ENCODE data around the gene EPAS1. TPM values are rescaled to one million over a fixed set of nuclear protein-coding genes. Genes with fewer than 3 reads are reported as not detected.

EPAS1 gene
- polyA plus RNA-seq, 4 donors: 49.1 to 64.0 (median 50.3) TPM

DNA sequence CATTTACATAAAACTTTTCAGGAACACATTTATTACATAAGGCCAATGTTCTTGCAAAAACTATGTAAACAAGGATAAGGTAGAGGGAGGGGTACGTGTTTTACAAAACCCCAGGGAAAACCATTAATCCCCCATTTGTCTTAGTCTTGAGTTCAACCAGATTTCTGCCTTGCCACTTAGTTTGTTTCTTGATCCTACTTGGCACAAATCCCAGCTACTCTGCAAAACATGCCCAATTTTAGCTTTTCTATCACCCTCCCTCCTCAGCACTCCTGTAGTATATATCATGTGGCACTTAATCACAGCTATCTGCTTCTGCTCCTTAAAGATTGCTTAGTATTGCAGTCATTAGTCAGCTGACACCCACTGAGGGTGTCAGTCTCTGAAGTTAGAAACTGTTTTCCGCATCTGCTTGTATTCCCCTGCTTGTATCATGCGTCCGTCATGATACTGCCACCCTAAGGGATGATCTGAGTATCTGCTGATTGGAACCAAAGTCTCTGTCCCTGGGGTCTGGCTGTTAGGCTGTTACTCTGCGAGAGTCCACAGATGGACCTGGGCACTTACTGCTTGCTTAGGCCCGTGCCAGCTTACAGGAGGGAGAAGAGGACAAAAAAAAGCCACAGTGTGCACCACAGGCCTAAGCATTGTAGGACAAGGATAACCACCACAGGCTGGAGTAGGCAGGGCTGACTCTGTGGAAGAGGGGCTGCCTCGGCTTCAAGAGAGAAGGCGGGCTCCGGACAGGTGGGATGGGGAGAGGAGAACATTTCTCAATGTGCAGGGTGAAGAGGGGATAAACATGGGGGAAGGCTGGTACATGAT is 82.2 kb downstream of the EPAS1 start:
- DNase-seq (ENCODE audit: low read depth in 4 of 4, low spot score in 3 of 4): no peak

GRCh38 chr2:46380038-46380940 is 83.1 kb downstream of the EPAS1 start:
- DNase-seq (ENCODE audit: low read depth in 4 of 4, low spot score in 3 of 4): no peak

GRCh38 chr2:46381263-46381849 is 84.1 kb downstream of the EPAS1 start:
- DNase-seq (ENCODE audit: low read depth in 4 of 4, low spot score in 3 of 4): no peak

DNA sequence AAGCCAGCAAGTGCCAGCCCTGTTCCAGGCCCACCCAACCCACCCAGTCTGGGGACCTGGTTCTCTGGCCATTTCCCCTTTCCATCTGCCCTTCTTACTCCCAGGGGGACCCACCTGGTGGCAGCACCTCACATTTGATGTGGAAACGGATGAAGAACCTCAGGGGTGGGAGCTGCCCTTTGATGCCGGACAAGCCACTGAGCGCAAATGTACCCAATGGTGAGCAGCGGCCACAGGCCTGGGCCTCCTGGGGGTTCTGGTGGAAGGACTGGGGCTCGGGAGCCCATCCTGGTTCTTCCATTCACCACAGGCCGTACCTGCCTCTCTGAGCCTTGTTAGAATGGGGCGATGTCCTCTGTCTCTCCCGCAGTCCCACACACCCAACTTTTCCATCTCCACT is 84.7 kb downstream of the EPAS1 start:
- no peak for DNase-seq (ENCODE audit: low read depth in 4 of 4, low spot score in 3 of 4)

GRCh38 chr2:46382331-46383112 is 85.3 kb downstream of the EPAS1 start:
- no peak for DNase-seq (ENCODE audit: low read depth in 4 of 4, low spot score in 3 of 4)

DNA sequence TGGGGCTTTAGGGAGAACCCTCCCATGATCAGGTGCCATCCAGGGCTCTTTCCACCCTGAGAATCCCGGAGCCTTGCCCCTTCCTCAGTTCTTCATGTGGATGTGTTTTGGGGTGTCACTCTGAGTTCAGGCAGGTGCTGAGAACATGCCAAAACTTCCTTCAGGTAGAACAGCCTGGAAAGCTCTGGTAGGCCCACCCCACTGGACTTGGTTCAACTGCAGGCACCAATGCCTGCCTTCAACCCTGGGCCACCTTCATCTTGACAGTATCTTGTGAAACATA is 85.8 kb downstream of the EPAS1 start:
- DNase-seq (ENCODE audit: low read depth in 4 of 4, low spot score in 3 of 4): no peak

DNA sequence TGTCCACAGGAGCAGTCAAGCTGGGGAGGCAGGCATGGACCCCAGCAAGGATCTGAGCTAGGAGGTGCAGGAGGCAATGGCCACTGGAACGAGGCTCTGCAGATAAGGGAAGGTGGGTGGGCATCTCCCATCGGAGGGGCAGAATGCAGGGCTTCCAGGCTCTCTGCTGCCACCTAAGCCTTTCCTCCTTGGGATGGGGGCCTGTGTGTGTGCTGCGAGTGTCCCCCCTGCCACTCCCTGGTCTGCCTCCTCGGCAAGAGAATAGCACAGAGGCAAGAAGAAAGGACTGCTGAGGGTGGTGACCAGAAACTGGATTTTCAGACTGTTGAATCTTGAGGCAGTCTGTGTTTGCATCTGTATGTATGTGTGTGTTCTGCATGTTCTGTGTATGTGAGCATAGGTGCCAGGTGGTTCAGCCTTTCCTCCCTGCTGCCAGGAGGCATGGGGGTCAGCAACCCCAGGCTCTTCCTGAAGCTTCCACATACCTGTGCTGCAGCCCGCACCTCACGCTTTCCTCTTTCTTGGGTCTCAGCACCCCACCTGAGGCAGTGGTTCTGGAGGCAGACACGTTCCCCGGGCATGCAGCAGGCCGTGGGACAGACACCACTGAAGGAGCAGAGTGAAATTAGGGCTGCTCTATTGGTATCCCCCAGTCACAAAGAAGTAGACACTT is 86.7 kb downstream of the EPAS1 start:
- no peak for DNase-seq (ENCODE audit: low read depth in 4 of 4, low spot score in 3 of 4)

DNA sequence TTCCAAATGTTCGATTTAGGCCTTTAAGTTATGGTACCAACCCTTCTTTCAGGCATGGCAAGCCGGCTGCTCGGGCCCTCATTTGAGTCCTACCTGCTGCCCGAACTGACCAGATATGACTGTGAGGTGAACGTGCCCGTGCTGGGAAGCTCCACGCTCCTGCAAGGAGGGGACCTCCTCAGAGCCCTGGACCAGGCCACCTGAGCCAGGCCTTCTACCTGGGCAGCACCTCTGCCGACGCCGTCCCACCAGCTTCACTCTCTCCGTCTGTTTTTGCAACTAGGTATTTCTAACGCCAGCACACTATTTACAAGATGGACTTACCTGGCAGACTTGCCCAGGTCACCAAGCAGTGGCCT is 87.2 kb downstream of the EPAS1 start:
- DNase-seq (ENCODE audit: low read depth in 4 of 4, low spot score in 3 of 4): no peak

DNA sequence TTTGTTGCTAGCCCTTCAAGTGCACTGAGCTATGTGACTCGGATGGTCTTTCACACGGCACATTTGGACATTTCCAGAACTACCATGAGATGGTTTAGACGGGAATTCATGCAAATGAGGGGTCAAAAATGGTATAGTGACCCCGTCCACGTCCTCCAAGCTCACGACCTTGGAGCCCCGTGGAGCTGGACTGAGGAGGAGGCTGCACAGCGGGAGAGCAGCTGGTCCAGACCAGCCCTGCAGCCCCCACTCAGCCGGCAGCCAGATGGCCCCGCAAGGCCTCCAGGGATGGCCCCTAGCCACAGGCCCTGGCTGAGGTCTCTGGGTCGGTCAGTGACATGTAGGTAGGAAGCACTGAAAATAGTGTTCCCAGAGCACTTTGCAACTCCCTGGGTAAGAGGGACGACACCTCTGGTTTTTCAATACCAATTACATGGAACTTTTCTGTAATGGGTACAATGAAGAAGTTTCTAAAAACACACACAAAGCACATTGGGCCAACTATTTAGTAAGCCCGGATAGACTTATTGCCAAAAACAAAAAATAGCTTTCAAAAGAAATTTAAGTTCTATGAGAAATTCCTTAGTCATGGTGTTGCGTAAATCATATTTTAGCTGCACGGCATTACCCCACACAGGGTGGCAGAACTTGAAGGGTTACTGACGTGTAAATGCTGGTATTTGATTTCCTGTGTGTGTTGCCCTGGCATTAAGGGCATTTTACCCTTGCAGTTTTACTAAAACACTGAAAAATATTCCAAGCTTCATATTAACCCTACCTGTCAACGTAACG is 88.8 kb downstream of the EPAS1 start:
- no peak for DNase-seq (ENCODE audit: low read depth in 4 of 4, low spot score in 3 of 4)

- DNase-seq (ENCODE audit: low read depth in 4 of 4, low spot score in 3 of 4): no peak
Observed at GRCh38 chr2:46386763-46387162, 89.6 kb downstream of the EPAS1 start.

DNA sequence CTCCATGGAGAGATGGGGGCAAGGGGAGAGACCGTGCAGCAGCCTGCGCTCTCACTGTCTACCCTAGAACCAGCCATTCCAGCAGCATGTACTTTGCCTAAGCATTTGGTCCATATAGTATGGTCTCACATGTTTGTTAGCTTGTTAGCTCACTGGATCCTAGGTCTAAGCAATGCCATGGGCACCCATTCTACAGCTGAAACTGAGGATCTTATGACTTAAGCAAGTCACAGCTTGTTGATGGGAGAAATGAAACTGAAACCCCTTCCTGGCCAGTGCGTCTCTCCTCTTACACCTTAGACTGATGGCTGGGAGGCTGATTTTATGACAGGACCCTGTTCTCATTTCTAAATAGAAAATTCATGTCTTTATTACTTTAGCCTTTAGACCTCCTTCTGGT is 90.1 kb downstream of the EPAS1 start:
- DNase-seq (ENCODE audit: low read depth in 4 of 4, low spot score in 3 of 4): no peak

DNA sequence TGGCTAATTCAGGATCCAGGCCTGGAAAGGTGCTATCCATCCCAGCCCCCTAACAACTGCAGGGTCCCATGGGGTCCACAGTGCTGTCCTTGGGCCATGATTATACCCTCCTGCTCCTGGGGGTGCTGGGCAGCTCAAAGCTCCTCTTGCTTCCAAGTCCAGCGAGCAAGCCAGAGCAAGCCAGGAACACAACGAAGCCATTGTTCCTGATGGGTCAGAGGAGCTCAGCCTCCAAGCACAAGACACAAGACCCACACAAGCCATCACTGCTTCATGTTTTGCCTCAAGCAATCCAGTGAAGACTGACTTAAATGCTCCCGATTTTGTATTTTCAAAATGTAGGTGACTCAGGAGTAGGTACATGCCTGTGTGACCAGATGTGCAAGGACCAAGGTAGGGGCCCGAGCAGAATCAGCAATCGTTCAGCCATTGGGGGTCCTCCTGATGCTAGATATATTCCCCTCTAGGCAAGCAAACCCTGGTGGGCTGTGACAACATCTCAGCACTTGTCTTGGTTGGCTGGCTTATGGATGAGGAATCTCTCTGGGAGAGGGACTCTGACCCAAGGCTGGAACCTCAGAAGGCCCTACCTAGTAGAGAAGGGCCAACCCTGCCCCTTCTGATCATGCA is 90.8 kb downstream of the EPAS1 start:
- DNase-seq (ENCODE audit: low read depth in 4 of 4, low spot score in 3 of 4): no peak

DNA sequence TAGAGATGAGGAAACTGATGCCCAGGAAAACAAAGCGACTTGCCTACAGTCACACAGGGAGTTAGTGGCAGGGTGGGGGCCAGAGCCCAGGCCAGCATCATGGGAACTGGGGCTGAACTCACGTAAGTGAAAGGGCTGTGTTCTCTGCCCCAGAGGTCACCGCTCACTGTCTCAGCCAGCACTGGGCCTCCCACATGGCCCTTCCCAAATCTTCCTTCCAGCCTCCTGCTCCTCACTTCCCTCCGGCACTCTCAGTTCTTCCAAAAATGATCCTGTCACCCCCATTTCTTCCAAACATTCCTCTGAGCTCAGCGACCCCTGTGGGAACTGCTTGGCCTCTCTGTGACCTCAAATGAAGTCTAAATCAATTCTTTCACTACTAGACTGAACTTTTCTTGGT is 91.7 kb downstream of the EPAS1 start:
- no peak for DNase-seq (ENCODE audit: low read depth in 4 of 4, low spot score in 3 of 4)

DNA sequence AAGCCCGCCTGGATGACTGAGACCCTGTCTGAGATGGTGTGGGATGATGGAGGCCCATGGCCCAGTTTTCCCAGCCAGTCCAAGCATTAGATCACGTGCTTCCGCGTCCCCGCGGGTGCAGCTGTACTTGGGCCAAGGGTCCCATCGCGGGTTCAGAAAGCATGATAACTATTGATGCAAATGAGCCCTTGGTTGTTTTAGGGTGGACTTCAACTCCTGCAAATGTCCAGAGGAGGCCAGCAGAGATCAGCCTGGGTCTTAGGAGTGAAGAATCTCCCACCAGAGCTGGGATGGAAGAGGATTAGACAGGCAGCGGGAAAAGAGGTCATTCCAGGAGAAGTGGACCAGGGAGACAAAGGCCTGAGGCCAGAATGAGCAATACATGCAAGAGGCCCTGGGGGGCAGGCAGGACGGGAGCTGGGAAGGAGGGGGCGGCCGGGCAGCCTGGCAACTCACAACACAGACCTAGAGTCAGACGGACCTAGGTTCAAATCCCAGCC is 92.3 kb downstream of the EPAS1 start:
- no peak for DNase-seq (ENCODE audit: low read depth in 4 of 4, low spot score in 3 of 4)

GRCh38 chr2:46390036-46390435 is 92.8 kb downstream of the EPAS1 start:
- no peak for DNase-seq (ENCODE audit: low read depth in 4 of 4, low spot score in 3 of 4)

DNA sequence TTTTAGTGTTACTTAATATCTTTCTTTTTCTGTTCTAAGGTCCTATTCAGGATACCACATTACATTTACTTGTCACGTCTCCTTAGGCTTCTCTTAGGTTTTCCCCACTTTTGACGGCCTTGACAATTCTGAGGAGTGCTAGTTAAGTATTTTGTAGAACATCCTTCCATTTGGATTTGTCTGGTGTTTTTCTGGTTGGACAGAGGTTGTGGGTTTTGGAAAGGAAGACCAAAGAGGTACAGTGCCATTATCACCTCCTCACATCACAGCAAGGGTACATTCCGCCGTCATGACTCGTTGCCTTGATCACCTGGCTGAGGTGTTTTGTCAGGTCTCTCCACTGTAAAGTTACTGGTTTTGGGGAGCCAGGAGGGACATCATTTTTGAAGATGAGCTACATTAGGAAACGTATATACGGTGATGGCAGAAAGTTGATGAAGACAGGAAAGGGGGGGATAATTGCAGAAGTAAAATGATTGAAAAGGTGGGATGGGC is 93.7 kb downstream of the EPAS1 start:
- DNase-seq (ENCODE audit: low read depth in 4 of 4, low spot score in 3 of 4): no peak

DNA sequence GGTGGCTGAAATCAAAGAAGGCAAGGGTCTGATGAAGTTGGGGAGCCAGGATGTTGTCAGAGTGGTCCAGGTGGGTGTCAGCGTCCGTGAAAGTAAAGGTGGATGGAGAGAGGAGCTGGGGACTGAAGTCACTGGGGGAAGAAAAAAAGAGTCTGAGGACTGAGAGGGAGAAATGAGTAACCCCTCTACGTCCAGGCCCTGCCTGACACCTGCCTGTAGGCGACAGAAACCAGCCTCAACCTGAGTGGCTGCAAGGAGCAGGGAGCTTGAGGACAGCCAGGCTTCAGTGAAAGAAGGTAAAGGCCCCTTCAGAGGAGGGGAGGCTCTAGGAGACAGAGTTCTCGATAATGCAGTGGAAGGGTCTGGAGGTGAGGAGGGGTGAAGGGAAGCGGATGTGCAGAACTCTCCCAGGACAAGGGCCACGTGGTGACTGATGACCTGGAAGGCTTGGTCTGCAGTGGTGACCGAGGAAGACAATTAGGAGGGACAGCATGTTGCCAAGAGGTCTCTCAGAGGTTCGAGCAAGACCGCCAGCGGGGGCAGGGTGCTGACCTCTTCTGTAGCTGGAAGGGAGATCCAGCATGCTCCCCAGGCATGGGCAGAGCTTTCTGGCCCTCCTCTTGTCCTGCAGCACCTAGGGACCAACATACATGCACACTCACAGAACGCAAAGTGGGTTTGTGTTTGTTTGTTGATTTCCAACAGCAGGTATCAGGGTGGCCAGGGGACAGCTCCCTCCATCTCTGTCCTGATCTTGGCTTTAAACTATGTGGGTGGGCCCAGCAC is 95.5 kb downstream of the EPAS1 start:
- no peak for DNase-seq (ENCODE audit: low read depth in 4 of 4, low spot score in 3 of 4)

DNA sequence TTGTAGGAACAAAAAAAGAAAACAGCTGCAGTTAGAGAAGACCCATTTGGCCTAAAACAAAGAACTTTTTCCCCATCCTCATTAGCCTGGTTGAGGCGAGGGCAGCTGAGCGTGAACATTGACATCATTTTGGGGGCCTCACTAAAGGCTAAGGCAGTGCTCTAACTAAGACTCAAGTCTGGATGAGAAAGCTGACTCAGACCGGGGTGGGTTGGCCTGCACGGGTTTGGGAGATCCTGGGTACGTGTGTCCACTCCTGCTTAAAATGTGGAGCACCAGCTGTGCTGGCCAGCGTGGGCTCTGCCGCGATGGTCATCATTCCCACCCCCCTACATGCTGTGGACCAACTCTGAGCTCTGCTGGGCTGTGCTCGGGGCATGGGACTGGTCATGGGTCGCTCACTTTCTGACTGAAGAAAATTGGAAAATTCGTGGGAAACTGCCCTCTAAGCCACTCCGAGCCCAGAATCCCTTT is 96.2 kb downstream of the EPAS1 start:
- DNase-seq (ENCODE audit: low read depth in 4 of 4, low spot score in 3 of 4): no peak

Measured in right renal pelvis (tissue), 4 donors.